ENCODE results near the gene FAM168A. TPM values are rescaled to one million over a fixed set of nuclear protein-coding genes. Genes with fewer than 3 reads are reported as not detected.

Gene FAM168A, protein sequence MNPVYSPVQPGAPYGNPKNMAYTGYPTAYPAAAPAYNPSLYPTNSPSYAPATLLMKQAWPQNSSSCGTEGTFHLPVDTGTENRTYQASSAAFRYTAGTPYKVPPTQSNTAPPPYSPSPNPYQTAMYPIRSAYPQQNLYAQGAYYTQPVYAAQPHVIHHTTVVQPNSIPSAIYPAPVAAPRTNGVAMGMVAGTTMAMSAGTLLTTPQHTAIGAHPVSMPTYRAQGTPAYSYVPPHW
- polyA plus RNA-seq (2011; rRNA removed), result 15.3 and 21.7 TPM in 2 replicates
- 10.2 and 15.8 TPM in 2 replicates for polyA plus RNA-seq (2012; cell fraction: cytosol; rRNA removed)
- polyA plus RNA-seq (2012; cell fraction: nucleus; rRNA removed), result 23.2 and 26.9 TPM in 2 replicates
- polyA plus RNA-seq (2017; fragmentation: RNase III; extraction: RNeasy Plus Mini Kit Qiagen cat#74134 plus additional on column Dnase treatment), result 18.4 to 21.4 TPM (median 19.2 TPM) in 3 replicates
- polyA minus RNA-seq (2011; rRNA and poly(A)+ RNA removed), result 38.2 and 41.1 TPM in 2 replicates

DNA sequence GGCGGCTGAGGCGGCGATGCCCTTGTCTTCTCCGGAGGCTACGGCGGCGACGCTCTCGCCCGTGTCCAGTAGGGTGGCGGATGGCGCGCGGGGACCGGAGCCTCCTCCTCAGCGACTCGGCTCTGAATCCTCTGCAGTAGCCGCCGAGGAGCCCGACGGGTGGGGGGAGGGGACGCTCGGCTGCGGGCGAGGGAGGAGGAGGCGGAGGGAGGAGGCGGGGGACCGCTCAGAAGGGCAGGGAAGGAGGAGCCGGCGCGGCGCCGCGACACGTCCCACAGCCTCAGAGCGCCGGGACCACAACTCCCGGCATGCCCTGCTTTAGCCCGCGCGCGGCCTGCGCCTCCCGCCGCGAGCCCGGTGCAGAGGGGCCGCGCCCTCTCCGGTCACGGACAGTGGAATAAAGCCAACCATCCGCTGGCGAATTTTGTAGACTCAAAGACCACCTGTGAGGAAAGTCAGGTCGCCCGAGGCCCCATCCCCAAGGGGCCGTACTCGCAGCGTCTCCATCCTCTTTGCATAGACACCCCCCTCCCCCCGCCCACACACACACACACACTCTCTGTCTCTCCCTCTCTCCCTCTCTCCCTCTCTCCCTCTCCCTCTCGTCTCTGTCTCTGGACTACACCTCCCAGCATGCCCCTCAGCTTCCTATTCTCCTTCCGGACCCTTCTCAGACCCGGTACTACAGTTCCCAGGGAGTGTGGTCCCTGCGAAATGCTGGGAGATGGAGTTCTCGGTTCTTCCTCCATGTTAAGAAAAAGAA, at the start of gene FAM168A:
Gene FAM168A (minus strand): TSS at position 157 of the 763 bp plus-strand sequence. CDS start 129,638 bp downstream, outside the sequence.
- TF ChIP-seq CBX2 (IDR thresholded peaks at IDR 0.05; ENCODE audit: borderline replicate concordance, low read depth) (no peak), RCOR1 (IDR thresholded peaks at IDR 0.05; ENCODE audit: low read depth, low read length) (no peak), CBX8 (IDR thresholded peaks at IDR 0.05) (no peak), HOXB13 (CRISPR knock-in tag; IDR thresholded peaks at IDR 0.05; ENCODE audit: low read depth) (no peak), HOXB5 (CRISPR knock-in tag; IDR thresholded peaks at IDR 0.05) (no peak), FOSL2 (IDR thresholded peaks at IDR 0.05) (no peak), FOSL2 (CRISPR knock-in tag; IDR thresholded peaks at IDR 0.05) (no peak), EHMT2 (IDR thresholded peaks at IDR 0.05; ENCODE audit: low read depth) (no peak), TFCP2L1 (CRISPR knock-in tag; IDR thresholded peaks at IDR 0.05) (no peak), RFX5 (IDR thresholded peaks at IDR 0.05) (0 out of 2 replicates have a peak, but pooled peaks have one; percentile 14), MAZ (IDR thresholded peaks at IDR 0.05; ENCODE audit: borderline replicate concordance, low read depth, low read length) (no peak), FOSB (CRISPR knock-in tag; IDR thresholded peaks at IDR 0.05) (no peak), HDAC2 (IDR thresholded peaks at IDR 0.05) (no peak), RAD21 (conservative IDR thresholded peaks at IDR 0.05 in 1 of 2, IDR thresholded peaks at IDR 0.05 in 1 of 2) (peak in 1 of 2 experiments; percentile 19; a peak in 2 of 5 replicates), JUN (IDR thresholded peaks at IDR 0.05) (peak; percentile 61 to 78; a peak in 4 of 5 replicates), POLR2AphosphoS2 (conservative IDR thresholded peaks at IDR 0.05; ENCODE audit: low read length) (no peak), KDM1A (IDR thresholded peaks at IDR 0.05; ENCODE audit: low read depth) (no peak), CEBPB (IDR thresholded peaks at IDR 0.05) (no peak), MAFK (IDR thresholded peaks at IDR 0.05; ENCODE audit: partially characterized antibody) (no peak), MYC (IDR thresholded peaks at IDR 0.05; ENCODE audit: borderline replicate concordance, low read length) (no peak), CHD2 (IDR thresholded peaks at IDR 0.05; ENCODE audit: low read length, partially characterized antibody) (no peak), POLR2A (IDR thresholded peaks at IDR 0.05; ENCODE audit: low read length) (peak; percentile 84), JUNB (IDR thresholded peaks at IDR 0.05) (no peak), FOXS1 (CRISPR knock-in tag; IDR thresholded peaks at IDR 0.05) (no peak), EP300 (IDR thresholded peaks at IDR 0.05) (no peak)
- TF ChIP-seq, protein P1, sequence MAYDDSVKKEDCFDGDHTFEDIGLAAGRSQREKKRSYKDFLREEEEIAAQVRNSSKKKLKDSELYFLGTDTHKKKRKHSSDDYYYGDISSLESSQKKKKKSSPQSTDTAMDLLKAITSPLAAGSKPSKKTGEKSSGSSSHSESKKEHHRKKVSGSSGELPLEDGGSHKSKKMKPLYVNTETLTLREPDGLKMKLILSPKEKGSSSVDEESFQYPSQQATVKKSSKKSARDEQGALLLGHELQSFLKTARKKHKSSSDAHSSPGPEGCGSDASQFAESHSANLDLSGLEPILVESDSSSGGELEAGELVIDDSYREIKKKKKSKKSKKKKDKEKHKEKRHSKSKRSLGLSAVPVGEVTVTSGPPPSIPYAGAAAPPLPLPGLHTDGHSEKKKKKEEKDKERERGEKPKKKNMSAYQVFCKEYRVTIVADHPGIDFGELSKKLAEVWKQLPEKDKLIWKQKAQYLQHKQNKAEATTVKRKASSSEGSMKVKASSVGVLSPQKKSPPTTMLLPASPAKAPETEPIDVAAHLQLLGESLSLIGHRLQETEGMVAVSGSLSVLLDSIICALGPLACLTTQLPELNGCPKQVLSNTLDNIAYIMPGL (CRISPR knock-in tag; IDR thresholded peaks at IDR 0.05; ENCODE audit: borderline replicate concordance), result no peak
- TF ChIP-seq, protein P2, sequence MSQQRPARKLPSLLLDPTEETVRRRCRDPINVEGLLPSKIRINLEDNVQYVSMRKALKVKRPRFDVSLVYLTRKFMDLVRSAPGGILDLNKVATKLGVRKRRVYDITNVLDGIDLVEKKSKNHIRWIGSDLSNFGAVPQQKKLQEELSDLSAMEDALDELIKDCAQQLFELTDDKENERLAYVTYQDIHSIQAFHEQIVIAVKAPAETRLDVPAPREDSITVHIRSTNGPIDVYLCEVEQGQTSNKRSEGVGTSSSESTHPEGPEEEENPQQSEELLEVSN (IDR thresholded peaks at IDR 0.05; ENCODE audit: borderline replicate concordance, low read depth), result no peak
- TF ChIP-seq, protein P3, sequence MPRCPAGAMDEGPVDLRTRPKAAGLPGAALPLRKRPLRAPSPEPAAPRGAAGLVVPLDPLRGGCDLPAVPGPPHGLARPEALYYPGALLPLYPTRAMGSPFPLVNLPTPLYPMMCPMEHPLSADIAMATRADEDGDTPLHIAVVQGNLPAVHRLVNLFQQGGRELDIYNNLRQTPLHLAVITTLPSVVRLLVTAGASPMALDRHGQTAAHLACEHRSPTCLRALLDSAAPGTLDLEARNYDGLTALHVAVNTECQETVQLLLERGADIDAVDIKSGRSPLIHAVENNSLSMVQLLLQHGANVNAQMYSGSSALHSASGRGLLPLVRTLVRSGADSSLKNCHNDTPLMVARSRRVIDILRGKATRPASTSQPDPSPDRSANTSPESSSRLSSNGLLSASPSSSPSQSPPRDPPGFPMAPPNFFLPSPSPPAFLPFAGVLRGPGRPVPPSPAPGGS (IDR thresholded peaks at IDR 0.05), result peak; percentile 70; the same call in 2 of the 3 replicates
- TF ChIP-seq, protein P4, sequence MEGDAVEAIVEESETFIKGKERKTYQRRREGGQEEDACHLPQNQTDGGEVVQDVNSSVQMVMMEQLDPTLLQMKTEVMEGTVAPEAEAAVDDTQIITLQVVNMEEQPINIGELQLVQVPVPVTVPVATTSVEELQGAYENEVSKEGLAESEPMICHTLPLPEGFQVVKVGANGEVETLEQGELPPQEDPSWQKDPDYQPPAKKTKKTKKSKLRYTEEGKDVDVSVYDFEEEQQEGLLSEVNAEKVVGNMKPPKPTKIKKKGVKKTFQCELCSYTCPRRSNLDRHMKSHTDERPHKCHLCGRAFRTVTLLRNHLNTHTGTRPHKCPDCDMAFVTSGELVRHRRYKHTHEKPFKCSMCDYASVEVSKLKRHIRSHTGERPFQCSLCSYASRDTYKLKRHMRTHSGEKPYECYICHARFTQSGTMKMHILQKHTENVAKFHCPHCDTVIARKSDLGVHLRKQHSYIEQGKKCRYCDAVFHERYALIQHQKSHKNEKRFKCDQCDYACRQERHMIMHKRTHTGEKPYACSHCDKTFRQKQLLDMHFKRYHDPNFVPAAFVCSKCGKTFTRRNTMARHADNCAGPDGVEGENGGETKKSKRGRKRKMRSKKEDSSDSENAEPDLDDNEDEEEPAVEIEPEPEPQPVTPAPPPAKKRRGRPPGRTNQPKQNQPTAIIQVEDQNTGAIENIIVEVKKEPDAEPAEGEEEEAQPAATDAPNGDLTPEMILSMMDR (IDR thresholded peaks at IDR 0.05), result no peak
- TF ChIP-seq, protein P5, sequence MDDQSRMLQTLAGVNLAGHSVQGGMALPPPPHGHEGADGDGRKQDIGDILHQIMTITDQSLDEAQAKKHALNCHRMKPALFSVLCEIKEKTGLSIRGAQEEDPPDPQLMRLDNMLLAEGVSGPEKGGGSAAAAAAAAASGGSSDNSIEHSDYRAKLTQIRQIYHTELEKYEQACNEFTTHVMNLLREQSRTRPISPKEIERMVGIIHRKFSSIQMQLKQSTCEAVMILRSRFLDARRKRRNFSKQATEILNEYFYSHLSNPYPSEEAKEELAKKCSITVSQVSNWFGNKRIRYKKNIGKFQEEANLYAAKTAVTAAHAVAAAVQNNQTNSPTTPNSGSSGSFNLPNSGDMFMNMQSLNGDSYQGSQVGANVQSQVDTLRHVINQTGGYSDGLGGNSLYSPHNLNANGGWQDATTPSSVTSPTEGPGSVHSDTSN (IDR thresholded peaks at IDR 0.05), result no peak
- TF ChIP-seq, protein P6, sequence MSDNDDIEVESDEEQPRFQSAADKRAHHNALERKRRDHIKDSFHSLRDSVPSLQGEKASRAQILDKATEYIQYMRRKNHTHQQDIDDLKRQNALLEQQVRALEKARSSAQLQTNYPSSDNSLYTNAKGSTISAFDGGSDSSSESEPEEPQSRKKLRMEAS (IDR thresholded peaks at IDR 0.05), result peak; percentile 70
- H3K4me1 ChIP-seq, result peaks cover 23% of the 10 kb centered on the region; the same call in 2 of the 3 replicates
- peak within 1 kb of the TSS; percentile 90 to 99 for H3K27ac ChIP-seq
- H3K4me2 ChIP-seq, result peak within 1 kb of the TSS; percentile 93
- no peaks in the 10 kb centered on the region for H3K9me3 ChIP-seq
- peak within 1 kb of the TSS; percentile 86 for H3K4me3 ChIP-seq
- POLR2A ChIA-PET, result interaction anchor here (0.6 to 2.1 kb wide), 7 partner anchors 10 to 289 kb away, joined by 3 to 12 read pairs (median 5); no protein-coding TSS in a partner anchor
- peak; percentile 98 for DNase-seq (ENCODE audit: low read depth in 1 of 2, low spot score in 1 of 2)
- FAIRE-seq, result no peak
- ATAC-seq, result peak; percentile 97 to 98
- WGBS (ENCODE audit: missing lambda C conversion rate), result under 1% methylated on average over 43 of the region's 64 CpGs
- CTCF ChIA-PET, result interaction anchor here (0.7 to 1.5 kb wide), 3 partner anchors 23 to 120 kb away, joined by 3 to 6 read pairs (median 5); no protein-coding TSS in a partner anchor

Measured in A549 (cell line).